HG02623 (cell line): ENCODE results near the gene STBD1.
"Not testable (repeated sequence)": the region's sequence is repeated elsewhere in the genome, so short reads cannot be mapped to it uniquely, and the experiment has no call there.

Experiments used
- ATAC-seq: cut with Tn5 transposase; IDR thresholded peaks from one replicate; pipeline ENCODE4 v1.9.1; 2021; ENCODE audit warnings: moderate library complexity; ENCODE audit not compliant: unreplicated experiment

STBD1 gene

DNA sequence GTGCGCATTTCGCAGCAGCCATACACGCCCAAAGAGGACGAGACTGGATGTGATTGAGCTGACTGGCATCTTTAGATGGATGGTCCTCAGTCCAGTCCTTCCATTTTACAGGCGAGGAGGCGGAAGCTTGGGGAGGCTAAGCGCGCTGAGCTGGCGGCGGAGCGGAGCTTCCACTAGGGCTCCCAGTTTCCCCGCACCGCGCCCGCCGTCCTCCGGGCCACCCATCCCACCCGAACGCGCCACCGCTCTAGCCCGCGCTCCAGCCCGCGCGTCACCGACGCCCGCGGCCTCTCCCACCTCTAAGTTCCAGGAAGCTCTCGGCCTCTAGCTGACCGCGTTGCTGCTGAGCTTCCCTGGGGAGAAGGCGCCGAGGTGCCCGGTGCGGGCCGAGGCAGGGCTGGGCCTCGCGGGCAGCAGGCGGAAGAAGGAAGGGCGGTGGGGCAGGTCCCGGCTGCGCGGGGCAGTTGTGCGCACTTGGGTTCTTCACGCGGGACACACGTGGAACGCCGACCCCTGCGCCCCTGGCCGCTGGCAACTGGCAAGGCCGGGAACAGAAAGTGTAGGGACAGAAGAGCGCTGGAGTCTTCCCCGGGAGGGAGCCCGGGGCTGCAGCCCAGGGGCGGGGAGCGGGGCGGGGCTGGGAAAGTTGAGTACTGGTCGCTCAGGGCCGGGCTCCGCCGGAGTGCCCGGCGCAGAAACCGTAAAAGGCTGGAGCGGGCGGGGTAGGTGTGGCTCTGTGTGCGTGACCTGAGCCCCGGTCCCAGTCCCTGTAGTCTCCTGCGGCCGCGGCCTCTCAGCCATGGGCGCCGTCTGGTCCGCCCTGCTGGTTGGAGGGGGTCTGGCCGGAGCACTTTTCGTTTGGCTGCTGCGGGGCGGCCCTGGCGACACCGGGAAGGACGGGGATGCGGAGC lies at the start of gene STBD1:
STBD1 (plus strand) TSS at position 763 of the 911 bp plus-strand sequence; CDS start at position 800, 37 bp downstream.
- ATAC-seq: no peak

DNA sequence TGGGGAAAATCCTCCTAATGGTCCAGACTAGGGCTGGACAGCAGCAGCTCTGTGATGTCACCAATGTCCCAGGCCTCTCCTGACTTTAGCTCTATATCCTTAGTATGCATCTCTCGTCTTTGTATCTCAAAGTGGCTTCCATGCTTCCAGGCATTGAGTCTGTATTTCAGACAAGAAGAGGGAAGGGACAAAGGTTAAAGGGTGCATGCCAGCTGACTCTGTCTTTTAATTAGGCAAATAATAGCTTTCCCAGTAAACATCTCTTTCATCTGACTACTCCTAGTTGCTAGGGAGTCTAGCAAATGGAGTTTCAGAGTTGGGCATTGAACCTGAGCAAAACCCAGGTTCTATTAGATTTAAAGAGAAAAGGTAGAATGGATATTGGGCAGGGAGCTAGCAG lies 49.6 kb upstream of the STBD1 start:
- no peak for ATAC-seq

DNA sequence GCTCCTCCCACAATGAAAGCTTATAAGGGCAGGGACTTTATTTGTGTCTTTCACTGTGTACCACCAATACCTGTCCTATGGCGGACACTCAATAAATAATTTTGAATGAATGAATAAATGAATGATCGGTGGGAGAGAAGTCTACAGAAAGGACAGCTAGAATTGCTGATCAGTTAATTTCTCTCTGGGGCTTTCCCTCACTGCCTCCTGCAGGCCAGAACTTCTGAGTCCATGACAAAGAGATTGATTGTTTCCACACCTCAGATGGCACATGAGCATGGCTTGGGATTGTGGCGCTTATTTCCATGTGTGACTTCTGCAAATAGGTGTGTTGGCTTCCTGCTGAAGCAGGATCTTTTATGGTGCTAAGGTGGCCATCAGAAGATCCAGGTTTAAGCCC lies 48.7 kb upstream of the STBD1 start:
- ATAC-seq: no peak

DNA sequence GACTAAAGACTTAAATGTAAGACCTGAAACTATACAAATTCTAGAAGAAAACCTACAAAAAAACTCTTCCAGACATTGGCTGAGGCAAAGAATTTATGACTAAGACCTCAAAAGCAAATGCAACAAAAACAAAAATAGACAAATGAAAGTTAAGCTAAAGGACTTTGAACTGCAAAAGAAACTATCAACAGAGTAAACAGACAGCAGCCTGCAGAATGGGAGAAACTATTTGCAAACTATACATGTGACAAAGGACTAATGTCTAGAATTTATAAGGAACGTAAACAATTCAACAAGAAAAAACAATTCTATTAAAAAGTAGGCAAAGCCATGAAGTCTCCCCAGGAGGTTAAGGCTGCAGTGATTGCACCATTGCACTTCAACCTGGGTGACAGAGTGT lies 46.0 kb upstream of the STBD1 start:
- ATAC-seq: no peak

DNA sequence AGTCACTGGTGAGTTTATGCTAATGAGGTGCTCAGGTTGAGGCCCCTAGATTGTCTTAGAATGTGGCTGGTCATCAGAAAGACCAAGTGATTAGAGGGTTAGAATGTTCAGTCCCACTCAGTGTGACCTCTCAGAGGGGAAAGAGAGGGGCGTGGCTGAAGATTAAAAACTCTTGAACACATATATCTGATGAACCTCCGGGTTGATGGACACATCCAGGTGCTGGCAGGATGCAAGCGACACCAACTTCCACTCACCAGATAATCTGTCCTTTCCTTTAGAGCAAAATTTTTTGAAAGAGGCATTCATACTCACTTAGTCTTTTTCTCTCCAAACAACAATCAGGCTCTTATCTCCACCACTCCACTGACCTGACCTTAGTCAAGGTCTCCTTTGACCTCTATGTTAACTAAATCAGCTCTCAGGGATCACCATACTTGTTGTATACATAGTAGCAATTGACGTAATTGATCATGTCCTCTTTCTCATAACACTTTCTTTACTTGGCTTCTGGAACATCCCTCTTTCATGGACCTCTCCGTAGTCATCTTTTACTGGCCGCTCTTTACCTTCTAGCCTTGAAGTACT lies 40.8 kb upstream of the STBD1 start:
- no peak for ATAC-seq

DNA sequence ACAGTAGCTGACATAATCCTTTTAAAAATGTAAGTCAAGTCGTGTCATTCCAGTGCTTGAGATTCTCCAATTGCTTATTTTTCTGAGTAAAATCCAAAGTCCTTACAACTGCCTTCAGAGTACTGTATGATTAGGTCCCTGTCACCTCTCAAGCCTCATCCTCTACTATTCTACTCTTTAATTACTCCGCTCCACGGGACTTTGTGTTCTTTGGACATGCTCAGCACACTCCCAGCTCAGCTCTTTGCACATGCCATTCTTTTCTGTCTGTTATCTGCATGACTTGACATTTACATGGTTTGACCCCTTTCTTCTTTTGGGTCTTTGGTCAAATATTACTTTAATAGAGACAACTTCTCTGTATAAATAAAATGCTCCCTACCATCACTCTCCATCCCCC lies 39.9 kb upstream of the STBD1 start:
- no peak for ATAC-seq

DNA sequence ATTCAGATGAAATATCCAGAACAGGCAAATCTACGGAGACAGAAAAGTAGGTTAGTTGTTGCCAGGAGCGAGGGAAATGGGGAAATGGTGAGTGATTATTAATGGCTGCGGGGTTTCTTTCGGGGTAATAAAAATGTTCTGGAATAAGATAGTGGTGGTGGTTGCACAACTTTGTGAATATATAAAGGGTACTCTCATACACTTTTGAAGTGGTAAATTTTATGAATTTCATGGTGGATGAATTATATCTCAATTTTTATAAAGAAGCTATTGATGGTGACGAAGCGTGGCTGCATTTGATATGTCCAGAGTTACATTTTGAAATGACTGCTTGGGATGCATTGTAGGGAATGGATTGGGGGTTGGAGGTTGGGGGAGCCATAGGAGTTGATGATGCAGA lies 38.7 kb upstream of the STBD1 start:
- no peak for ATAC-seq

DNA sequence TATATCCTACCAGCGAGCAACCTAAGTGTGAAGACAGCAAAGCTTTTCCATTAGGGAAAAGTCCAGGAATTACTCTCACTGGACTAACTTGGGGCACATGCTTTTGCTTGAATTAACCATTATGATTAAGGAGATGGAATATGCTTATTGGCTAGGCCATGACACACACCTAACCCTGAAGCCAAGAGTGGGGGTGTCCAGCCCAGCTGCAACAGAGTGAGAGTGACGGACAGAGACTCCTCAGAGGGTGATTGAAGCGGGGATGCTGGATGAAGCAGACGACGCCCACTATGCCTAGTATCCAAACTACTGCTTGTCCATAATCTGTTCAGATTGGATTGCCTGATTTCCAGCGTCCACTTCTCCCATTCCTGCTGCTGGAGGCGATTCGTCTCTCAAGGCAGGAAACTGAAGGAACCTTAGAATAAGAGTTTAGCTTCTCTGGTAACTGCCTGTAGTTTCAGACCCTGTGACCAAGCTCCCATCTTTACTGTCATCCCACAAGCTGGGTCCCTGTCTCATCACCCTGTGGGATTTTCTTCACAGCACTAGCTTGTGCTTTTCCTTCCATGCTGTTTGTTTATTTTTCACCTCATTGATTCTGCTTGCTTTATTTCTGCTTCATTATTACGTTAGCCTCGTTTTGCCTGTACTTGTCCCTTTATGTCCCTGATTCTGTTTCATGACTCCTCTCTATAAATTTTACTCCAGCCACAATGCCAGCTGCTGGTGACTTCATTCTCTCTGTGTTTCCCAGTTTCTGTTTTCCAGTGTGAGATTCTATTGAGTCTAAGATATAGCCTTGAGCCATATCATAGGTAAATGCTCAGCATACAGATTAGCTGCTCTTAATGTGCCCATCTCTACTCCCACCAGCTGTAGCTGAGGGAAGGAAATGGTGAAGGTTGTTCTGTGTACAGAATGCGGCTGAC lies 36.0 kb upstream of the STBD1 start:
- no peak for ATAC-seq

DNA sequence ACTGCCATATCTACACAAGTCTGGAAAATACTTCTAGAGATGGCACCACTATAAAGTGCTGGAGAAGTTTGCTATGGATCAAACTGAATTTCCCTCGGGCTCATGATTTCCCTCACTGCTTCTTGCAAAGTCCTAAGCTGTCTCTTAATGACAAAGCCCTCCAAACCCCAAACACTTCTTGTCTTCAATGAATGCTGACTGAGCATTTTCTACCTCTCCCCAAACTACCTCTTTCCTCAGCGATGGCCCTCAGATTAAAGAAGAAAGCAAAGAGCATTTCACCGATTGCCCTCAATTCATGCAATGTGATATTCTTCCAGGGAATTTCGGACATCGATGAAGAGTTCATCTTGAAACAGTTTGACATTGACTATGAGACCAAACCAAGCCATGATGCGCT lies 35.3 kb upstream of the STBD1 start:
- no peak for ATAC-seq

DNA sequence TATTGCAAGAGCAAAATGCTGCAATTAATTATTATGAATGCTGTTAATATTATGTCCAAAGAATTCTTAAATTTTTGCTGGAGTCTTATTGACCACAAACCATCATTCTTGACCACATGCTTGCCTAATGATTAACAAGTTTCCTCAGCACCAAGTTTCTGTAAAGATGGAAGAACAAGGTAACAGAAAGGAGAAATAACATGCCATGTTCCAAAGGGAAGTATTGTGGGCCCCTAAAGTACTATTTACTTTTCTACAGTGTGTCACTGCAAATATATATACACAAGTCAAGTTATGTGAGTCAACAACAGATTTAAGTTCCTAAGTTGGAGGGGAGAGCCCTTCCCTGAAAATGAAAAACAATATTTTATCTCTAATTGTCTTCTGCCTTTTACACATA lies 34.5 kb upstream of the STBD1 start:
- ATAC-seq: no peak

DNA sequence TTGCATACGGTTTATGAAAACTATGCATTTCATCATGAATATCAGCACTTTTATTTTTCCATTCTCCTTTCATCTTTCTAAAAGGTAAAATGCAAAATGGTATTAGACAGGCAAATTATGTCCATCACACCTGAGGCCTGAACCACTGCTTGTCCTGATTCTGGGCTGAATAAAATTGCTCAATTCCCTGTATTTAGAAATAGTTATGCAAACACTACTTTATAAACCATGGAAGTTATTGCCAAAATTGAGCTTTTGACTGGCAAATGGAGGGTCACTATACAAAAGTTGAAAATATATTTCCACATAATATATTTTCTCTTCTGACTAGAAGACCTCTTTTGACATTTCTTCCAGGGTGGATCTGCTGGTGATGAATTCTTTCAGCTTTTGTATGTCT lies 34.0 kb upstream of the STBD1 start:
- ATAC-seq: no peak

DNA sequence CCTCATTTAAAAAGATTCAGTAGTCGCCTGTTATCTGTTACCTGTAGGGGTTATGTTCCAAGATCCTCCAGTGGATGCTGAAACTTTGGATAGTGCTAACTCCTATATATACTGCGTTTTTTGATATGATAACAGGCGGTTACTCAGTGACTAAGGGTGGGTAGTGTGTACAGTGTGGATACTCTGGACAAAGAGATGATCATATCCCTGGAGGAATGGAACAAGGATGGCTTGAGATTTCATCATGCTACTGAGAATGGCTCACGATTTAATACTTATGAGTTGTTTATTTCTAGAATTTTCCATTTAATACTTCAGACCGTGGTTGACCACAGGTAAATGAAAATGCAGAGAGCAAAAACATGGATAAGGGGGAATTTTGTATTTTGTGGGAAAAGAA lies 33.5 kb upstream of the STBD1 start:
- no peak for ATAC-seq

DNA sequence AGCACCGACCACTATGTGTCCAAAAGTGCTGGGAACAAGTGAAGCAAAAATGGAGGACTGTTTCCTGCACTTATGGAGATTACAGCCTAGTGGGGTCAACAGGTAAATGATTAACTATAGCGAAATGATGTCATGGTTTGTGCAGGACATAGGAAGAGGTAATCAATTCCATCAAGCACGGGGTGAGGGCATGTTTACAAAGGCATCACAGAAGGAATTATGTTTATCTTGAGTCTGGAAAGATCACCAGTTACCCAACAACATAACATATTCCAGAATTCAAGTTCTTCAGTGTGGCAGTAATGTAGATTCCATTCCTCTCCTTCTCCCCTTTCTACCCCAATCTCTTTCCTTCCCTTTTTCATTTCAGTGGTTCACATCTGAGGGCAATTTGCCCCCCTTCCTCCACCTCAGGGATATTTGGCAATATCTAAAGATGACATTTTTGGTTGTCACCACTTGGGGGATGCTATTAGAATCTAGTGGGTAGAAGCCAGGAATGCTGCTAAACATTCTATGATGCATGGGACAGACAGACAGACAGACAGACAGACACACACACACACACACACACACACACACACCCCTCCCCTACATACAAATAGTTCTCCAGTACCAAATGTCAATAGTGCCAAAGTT lies 30.9 kb upstream of the STBD1 start:
- ATAC-seq: no peak

DNA sequence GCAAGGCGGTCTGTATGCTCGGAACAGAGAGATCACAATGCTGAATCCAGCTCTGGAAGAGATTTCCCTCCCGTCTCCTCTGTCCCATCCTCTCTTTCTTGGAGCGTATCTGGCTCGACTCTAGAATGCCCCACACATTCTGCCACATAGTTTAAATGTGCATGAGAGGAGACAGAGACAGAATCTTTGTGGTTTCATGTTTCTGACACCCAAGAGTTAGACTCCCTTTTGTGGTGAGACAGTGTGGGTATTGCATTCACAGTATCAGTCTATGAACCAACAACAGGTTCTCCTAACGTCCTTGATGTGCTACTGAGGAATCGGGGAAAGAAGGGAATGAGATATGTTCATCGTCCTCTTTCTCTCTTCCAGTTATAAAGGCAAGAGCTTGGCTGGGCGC lies 29.7 kb upstream of the STBD1 start:
- no peak for ATAC-seq

DNA sequence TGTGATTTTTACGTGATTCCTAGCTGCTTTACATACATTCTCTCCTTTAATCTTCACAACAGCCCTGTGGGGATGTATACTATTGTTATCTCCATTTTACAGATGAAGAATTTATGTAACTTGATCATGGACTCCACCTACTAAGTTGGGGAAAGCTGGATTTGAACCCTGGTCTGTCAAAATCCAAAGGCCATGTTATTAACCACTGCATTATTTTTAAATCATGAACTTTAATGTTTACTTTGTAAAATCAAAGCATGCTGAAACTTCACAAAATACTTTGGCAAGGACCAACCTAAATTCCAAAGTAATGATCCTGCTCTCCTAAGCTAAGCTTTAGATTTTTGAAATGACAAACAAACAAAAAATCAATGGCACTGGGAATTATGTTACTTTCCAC lies 28.9 kb upstream of the STBD1 start:
- no peak for ATAC-seq

DNA sequence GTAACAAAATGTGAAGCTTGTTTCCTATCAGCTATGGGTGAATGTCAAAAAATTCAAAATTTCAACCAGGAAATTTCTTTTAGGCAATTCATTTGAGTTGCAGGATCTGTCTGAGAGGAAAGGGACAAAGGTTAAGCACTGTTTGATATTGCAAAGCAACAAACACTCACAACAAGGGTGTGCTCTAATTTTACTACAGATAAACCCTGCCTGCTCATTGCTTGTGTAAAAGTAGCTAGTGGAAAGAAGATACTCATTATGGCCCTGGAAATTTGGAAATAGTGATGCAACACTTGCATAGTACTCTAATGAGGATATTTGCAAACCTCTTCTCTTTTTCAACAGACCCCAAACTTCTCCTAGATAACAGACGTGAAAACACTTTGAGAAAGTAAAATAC lies 27.9 kb upstream of the STBD1 start:
- no peak for ATAC-seq

DNA sequence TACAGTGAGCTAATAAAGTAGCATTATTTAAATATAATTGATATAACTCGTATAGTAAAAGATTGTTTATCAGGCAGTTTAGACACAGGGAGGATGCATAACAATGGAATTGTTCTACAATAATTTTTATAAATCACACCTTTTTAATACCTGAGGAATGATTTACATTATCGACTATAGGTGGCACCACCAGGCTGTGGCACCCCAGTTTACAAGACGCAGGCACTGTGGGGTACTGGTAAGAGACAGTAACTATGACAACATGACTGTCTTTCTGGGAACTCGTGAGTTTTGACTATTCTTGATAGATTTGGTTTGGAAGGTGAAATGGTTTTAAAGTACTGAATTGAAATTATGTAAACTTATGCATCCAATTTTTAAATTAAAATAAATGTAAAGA lies 27.1 kb upstream of the STBD1 start:
- ATAC-seq: no peak

DNA sequence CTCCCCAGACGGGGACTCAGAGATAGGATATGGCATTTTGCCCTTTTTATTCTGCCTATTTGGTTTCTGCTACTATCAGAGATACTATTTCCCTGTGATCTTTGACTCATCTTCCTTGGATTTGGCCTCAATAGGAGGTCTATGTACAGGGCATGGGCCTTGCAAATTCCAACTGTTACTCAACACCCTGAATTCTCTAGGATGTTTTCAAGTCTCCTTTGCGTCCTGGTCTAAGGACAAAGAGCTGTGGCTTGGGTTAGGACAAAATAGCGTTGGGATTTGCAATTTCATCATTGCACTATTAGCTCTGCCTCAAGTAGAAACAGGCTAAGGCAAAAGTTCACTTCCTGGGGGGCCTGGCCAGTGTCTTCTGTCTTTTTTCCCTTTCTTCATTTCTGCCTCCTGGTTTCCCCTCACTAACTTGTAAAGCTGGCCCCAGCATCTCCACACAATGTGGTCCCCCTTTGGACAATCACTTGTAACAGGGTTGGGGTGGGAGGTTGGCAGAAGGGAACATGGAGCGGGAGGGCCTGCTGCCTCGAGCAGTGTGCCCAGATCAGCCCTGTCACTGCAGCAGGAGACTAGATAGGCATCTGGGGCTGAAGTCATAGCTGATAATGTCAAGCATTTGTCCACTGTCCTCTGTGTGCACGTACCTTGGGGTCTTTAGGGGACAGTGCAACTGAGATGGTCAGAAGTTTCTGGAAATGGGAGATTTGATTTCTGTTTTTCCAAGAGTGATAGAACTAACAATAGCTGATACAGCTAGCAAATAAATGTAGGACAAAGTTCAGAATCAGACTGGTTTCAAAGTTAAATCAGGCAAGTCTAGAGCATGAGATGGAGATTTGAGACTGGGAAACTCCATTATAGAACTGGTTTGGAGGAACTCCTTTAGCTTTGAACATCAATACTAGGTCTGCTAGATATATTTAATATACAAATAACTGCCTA lies 25.8 kb upstream of the STBD1 start:
- ATAC-seq: no peak

DNA sequence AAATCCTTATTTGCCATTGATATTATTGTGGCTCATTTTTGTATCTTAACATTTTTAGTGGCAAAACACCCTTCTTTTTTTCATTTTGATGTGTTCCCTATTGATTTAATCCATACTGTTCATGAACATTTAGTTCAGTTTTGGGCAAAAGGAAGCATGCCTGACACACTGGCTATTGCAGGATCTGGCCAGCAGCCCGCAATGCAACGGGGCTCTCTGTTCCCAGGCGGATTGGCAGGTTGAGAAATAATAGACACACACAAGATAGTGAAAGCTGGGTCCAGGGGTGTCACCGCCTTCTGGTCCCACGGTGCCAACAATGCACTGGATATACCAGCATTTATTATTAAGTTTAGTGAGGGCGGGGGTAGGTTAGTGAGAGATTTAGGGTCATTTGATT lies 24.9 kb upstream of the STBD1 start:
- not testable (repeated sequence) for ATAC-seq
